A549 (cell line): ENCODE results near the gene TTC21A.

ENCODE experiments used
- CEBPB ChIP-seq, 2 experiments: fragments of >200 bp in 1 of 2; sonication (Bioruptor Twin) in 1 of 2; formaldehyde crosslinking in 1 of 2; IDR thresholded peaks; 2 replicates each; pipeline ENCODE4 v1.6.1; 2012 to 2016
- CHD2 ChIP-seq: fragments of 150-350 bp; IDR thresholded peaks from 2 replicates; pipeline ENCODE4 v1.6.1; 2014; ENCODE audit warnings: low read length; ENCODE audit not compliant: partially characterized antibody
- CTCF ChIP-seq: fragments of >200 bp; sonication (Bioruptor Twin); formaldehyde crosslinking; IDR thresholded peaks from 3 replicates; pipeline ENCODE4 v1.5.1; 2016
- EHMT2 ChIP-seq: fragments of 200-600 bp; sonication (generic); IDR thresholded peaks from 2 replicates; pipeline ENCODE4 v1.6.1; 2016; ENCODE audit warnings: antibody characterized with exemption, low read depth, mild to moderate bottlenecking, moderate library complexity
- EP300 ChIP-seq, 2 experiments: fragments of >200 bp; sonication (Bioruptor Twin); formaldehyde crosslinking; IDR thresholded peaks; 2 replicates in 1 of 2; 3 replicates in 1 of 2; pipeline ENCODE4 v1.6.1; 2016 to 2017
- FOXS1 ChIP-seq: fragments of 250-450 bp; sonication (Bioruptor Pico); IDR thresholded peaks from 2 replicates; pipeline ENCODE4 v1.5.0; 2020; ENCODE audit warnings: mild to moderate bottlenecking, moderate library complexity
- HOXB13 ChIP-seq: fragments of 250-450 bp; sonication (Bioruptor Pico); IDR thresholded peaks from 2 replicates; pipeline ENCODE4 v1.5.0; 2020; ENCODE audit warnings: low read depth, mild to moderate bottlenecking, moderate library complexity
- KDM1A ChIP-seq: fragments of 200-600 bp; sonication (generic); IDR thresholded peaks from 2 replicates; pipeline ENCODE4 v1.6.1; 2016; ENCODE audit warnings: low read depth, mild to moderate bottlenecking
- MAX ChIP-seq: IDR thresholded peaks from 2 replicates; pipeline ENCODE4 v1.6.1; 2012
- POLR2A ChIP-seq: IDR thresholded peaks from 2 replicates; pipeline ENCODE4 v1.6.1; 2012; ENCODE audit warnings: mild to moderate bottlenecking, low read length
- POLR2AphosphoS2 ChIP-seq: conservative IDR thresholded peaks from 2 replicates; pipeline ENCODE4 v1.6.1; 2012; ENCODE audit warnings: low read length, improper control_type of control experiment, inconsistent platforms
- USF2 ChIP-seq: fragments of 450-650 bp; IDR thresholded peaks from 2 replicates; pipeline ENCODE4 v1.6.1; 2014; ENCODE audit warnings: antibody characterized with exemption

GRCh38 chr3:39144748-39145380 lies 37.4 kb downstream of the TTC21A start:
- TF ChIP-seq CEBPB (IDR thresholded peaks at IDR 0.05) (no peak), MAX (no peak), CHD2 (no peak), CTCF (no peak), EHMT2 (no peak), HOXB13 (CRISPR knock-in tag) (no peak), USF2 (no peak), POLR2A (no peak), EP300 (IDR thresholded peaks at IDR 0.05) (no peak), FOXS1 (CRISPR knock-in tag) (no peak), KDM1A (no peak), POLR2AphosphoS2 (no peak)
